Measurements from ENCODE around the gene STX18.

DNA sequence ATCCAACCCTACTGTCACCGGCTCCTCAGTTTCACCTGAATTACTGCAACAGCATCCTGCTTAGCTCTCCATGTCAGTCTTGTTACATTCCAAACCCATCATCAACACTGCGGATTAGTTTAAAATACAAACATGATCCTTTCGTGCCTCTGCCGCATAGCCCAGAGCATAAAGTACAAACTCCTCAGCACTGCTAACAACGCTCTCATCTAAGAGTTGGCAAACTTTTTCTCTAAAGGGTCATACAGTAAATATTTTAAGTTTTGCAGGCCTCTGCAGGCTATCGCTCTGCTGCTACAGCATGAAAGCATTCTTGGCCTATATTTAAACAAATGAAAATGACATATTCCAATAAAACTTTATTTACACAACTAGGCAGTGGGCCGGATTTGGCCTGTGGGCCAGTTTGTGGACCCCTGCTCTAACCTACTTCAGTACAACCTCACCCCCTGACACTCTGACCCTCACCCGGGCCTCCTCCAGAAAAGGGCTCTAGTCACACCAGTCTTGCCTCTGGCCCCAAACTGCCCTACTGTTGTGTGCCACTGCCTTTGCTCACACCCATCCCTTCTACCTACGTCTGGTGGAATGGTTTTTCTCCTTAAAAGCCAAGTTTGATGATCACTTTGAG, 7.2 kb downstream of the STX18 start:
- TF ChIP-seq, protein P1, sequence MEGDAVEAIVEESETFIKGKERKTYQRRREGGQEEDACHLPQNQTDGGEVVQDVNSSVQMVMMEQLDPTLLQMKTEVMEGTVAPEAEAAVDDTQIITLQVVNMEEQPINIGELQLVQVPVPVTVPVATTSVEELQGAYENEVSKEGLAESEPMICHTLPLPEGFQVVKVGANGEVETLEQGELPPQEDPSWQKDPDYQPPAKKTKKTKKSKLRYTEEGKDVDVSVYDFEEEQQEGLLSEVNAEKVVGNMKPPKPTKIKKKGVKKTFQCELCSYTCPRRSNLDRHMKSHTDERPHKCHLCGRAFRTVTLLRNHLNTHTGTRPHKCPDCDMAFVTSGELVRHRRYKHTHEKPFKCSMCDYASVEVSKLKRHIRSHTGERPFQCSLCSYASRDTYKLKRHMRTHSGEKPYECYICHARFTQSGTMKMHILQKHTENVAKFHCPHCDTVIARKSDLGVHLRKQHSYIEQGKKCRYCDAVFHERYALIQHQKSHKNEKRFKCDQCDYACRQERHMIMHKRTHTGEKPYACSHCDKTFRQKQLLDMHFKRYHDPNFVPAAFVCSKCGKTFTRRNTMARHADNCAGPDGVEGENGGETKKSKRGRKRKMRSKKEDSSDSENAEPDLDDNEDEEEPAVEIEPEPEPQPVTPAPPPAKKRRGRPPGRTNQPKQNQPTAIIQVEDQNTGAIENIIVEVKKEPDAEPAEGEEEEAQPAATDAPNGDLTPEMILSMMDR (IDR thresholded peaks at IDR 0.05): no peak
- TF ChIP-seq POLR2A (IDR thresholded peaks at IDR 0.05) (no peak), POLR2AphosphoS5 (IDR thresholded peaks at IDR 0.05) (no peak)
